NCI-H146 treated with DMSO at 0.1 percent for 48 hours (cell line): ENCODE results near the gene LRRC27.
"Not testable (repeated sequence)": the region's sequence is repeated elsewhere in the genome, so short reads cannot be mapped to it uniquely, and the experiment has no call there.

Experiments
- DNase-seq: peaks from one replicate; lab custom pipeline; 2025; ENCODE audit not compliant: unreplicated experiment; lab: John Stamatoyannopoulos, UW

Gene LRRC27

GRCh38 chr10:132336064-132336746 is 4.2 kb downstream of the LRRC27 start:
- no peak for DNase-seq

- DNase-seq: no peak
These were observed 5.0 kb downstream of the LRRC27 start for GRCh38 chr10:132336919-132337407.

DNA sequence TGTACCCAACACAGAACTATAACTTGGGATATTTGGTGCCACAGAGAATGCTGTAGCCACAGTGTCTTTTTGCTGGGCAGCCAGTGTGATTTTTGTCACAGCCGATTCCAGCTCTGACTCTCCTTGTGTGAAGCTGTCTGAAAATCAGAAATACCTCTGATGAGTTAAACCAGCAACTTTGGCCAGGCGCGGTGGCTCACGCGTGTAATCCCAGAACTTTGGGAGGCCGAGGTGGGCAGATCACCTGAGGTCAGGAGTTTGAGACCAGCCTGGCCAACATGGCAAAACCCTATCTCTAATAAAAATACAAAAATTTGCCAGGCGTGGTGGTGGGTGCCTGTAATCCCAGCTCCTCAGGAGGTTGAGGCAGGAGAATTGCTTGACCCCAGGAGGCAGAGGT is 5.9 kb downstream of the LRRC27 start:
- DNase-seq: not testable (repeated sequence)

DNA sequence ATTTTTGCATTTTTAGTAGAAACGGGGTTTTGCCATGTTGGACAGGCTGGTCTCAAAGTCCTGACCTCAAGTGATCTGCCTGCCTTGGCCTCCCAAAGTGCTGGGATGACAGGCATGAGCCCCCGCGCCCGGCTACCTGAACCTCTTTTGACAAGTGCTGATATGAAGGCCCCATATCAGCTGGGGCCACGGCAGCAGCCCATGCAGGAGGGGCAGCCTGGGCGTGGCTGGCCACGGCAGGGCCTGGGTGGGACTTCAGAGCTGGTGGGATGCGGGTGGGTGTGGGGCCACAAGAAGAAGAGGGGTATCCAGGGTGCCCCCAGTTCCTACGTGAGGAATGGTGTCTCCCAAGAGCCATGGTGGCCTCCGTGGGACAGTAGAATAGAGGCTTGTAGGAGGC is 6.9 kb downstream of the LRRC27 start:
- no peak for DNase-seq

- no peak for DNase-seq
These were observed 7.3 kb downstream of the LRRC27 start for GRCh38 chr10:132339276-132339675.

GRCh38 chr10:132341017-132341416 is 9.0 kb downstream of the LRRC27 start:
- DNase-seq: no peak

DNA sequence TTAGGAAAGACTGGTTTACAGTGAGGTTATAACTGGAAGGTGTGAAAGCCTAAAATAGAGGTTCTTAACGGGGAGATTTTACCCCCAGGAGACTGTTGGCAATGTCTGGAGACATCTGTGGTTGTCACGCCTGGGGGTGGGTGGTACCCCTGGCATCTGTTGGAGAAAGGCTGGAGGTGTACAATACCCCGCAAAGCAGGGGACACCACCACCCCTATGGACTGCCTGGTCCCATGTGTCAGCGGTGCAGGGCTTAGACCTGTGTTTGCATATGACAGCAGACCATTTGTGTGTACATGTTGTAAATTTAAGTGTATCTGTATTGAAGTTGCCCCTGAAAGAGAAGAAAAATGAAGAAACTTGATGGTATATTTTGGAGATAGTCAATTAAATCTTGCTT is 9.8 kb downstream of the LRRC27 start:
- no peak for DNase-seq

- DNase-seq: no peak
These were observed 10.6 kb downstream of the LRRC27 start for GRCh38 chr10:132342553-132342952.

DNA sequence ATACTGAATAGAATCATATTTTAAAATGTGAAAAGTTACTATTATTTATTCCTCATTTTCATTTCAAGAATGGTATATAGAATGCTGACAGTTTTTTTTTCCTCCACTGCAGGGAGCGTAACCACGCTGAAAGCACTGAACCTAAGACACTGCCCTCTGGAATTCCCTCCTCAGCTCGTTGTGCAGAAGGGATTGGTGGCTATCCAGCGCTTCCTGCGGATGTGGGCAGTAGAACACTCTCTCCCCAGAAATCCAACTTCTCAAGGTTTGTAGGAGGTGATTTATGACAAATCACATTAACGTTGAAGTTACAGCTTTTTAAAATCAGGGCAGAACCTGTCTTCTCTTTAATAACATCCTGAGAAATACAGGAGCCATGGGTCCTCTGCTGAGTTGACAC is 12.4 kb downstream of the LRRC27 start:
- DNase-seq: no peak

GRCh38 chr10:132345345-132345744 is 13.4 kb downstream of the LRRC27 start:
- no peak for DNase-seq

DNA sequence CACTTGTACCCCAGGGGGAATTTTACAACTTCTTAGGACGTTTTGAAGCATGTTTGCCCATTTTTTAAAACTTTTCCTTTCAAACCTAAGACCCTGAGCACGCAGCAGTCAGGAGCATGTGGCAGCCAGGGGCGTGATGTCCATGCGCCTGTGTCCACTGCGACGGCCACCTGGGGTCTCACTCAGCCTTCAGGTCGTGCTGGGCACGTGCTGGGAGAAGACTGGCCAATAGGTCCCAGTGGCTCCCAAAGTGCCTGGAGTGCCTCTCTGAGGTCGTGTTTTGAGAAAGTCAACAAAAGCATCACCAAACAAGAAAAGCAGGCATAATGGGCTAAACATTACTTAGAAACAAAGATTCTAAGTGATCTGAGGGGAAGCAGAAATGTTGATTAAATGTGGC is 14.8 kb downstream of the LRRC27 start:
- DNase-seq: no peak

DNA sequence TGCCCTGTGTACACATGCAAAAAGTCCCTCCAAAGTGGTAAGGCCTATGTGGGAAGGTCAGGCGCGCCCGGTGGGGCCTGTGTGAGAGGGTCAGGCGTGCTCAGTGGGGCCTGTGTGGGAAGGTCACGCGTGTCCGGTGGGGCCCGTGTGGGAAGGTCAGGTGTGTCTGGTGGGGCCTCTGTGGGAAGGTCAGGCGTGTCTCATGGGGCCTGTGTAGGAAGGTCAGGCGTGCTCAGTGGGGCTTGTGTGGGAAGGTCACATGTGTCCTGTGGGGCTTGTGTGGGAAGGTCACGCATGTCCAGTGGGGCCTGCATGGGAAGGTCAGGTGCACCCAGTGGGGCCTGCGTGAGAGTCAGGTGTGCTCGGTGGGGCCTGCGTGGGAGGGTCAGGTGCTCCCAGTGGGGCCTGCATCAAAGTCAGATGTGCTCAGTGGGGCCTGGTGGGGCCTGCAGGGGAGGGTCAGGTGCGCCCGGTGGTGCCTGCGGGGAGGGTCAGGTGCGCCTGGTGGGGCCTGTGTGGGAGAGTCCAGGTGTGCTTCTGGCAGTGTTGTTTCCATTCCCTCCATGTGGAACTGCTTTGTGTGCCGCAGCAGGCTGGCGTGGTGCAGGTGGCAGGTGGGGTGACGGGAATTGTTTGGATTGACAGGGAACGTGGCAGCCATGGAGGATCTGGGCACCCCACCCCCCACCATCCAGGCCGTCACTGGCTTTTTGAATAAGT is 15.4 kb downstream of the LRRC27 start:
- no peak for DNase-seq

GRCh38 chr10:132347931-132348267 is 15.9 kb downstream of the LRRC27 start:
- no peak for DNase-seq

DNA sequence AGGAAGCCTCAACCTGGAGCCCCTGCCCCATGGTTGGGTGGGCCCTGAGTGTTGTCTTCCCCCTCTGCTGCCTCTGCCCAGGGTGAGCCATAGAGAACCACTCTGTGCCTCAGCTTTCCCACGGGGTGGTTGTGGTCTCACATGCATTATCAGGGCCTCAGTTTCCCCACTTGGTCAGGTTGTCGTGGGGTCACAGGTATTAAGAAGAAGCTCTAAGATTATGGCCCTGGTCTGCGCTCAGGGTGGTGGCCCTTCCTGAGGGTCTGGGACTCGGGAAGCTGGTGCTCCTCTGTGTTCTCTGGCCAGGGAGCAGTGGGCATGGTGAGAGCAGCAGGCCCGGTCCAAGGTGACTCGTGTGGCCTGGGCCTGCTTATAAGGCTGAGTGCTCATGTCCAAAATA is 17.8 kb downstream of the LRRC27 start:
- DNase-seq: no peak

DNA sequence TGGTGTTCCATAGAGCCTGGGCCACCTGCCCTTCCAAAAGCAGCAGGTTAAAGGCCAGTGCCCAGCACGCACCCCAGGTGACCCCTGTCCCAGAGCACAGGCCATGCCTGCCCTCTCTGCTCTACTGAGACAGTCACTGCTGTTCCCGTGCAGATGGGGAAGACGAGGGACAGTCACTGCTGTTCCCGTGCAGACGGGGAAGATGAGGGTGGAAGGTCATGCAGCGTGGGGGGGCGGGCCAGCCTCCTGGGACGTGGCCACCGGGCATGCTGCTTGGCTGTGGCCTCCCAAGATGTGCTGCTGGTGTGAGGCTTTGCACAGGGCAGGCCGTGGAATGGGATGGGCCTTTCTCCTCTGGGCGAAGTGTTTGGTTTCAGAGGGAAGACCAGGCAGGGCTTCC is 18.4 kb downstream of the LRRC27 start:
- DNase-seq: no peak

DNA sequence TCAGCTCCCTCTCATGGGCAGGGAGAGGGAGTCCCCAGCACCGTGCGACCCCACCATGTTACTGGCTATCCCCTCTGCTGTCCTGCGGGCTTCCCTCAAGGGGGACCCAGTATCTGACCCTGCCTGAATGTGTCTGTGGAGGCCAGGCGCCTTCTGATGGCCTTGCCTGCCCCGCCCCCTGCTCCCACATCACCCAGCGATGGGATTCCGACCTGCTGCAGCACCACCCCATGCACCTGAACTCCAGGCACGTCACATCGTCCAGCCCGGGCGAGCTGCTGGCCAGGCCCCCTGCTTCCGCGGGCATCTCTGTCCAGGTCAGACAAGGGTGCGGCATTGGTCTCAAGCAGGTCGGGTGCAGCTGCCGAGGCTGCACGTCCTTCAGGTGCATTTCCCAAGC is 19.0 kb downstream of the LRRC27 start:
- DNase-seq: no peak

DNA sequence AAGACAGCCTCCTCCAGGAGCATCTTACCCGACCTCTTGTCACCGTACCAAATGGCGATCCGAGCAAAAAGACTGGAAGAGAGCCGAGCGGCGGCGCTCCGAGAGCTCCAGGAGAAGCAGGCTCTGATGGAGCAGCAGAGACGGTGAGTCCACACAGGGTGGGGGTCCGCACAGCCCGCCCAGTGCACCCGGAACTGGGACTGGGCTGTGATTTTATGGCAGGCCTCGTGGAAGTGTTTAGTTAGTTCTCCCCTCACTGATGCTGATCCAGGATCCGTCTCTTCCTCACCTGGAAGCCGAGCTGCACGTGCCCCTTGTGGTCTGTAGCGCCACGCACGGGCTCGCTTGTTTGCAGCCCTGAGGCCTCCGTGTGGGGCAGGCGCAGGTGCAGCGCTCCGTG is 19.6 kb downstream of the LRRC27 start:
- DNase-seq: no peak

- not testable (repeated sequence) for DNase-seq
These were observed 20.7 kb downstream of the LRRC27 start for GRCh38 chr10:132352462-132353308.

DNA sequence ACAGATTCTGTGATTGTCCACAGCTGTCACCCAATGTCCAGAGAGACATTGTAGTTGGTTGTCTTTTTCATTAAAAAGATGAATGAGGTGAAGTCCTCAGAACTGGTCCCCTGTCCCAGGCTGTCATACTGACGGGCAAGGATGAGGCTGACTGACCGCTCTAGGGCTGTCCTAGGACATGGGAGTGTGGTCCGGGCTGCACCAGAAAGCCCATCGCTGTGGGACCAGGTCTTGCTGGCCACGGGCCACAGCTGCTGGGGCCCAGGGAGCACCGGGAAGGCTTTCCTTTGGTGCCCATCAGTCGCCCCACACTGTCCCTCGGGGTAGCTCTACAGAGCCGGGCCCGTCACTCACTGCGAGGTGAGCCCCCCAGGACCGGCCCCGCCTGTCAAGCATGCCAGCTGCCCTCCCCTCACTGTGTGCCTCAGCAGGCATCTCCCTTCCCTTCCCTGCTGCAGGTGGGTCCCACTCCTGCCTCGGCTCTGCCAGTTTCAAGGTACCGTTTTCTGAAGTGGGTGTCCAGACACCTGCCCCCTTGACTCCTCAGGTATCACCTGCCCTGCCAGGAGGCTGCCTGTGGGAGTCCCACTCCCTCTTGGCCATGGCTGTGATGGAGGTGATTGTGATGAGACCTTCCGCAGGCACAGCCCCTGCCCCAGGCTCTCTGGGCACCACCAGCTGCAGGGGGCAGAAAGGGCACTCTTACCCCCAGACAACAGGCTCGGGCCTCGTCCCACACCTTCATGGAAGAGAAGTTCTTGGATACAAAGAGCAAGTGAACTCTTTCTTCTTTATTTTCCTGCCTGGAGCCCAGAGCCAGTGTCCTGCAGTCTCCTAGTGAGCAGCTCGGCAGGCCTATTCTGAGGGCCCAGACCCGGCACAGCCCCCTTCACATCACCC is 21.7 kb downstream of the LRRC27 start:
- no peak for DNase-seq

DNA sequence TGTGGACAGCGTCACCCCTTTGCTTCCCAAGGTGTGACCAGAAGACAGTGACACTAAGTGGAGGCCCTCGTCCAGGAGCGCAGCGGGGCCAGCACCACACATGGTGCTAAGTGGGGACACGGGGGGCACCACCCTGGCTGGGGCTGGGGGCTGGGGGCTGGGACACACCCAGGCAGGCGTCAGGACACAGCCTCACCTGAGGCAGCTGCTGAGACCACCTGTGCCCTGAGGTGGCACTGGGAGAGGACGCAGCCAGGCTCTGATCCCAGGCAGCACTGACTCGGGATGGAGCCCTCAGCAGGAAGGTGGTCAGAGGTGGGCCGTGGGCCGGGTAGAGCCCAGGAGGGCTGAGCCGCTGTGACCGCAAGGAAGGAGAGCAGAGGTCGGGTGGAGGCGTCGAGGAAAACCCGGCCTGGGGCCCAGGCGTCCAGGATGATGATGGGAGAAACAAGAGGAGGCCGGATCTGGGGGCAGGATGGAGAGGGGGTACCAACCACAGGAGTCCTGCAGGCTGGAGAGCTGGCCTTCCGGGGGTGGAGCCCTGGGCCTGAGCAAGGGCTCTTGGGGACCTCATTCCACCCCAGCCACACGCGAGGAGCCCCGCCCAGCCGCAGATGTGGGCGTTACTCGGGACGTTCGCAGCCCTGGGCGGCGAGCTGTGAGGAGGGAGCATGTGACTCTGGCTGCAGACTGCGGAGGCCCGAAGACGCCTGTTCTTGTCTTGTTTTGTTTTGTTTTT is 22.5 kb downstream of the LRRC27 start:
- DNase-seq: no peak
